A172 (cell line): ENCODE measurements around the gene SETBP1. TPM values are rescaled to one million over a fixed set of nuclear protein-coding genes. Genes with fewer than 3 reads are reported as not detected.

ENCODE experiments used
- DNase-seq: peaks from one replicate; pipeline ENCODE4 v3.0.0-alpha.2; 2015; ENCODE audit warnings: low spot score
- total RNA-seq: library from RNA; depleted of rRNA; stranded (reverse); fragments of >200 nt; shearing (Covaris generic); gene quantifications from 2 replicates; pipeline ENCODE4 v1.2.3, GENCODE V29; 2014

Gene SETBP1
- total RNA-seq, 1 experiment from 2014 or later, result 0.10 TPM

- no peak for DNase-seq
Observed at GRCh38 chr18:44759925-44760342, 79.2 kb downstream of the SETBP1 start.

GRCh38 chr18:44761812-44762211 is 81.1 kb downstream of the SETBP1 start:
- DNase-seq, result no peak

GRCh38 chr18:44763327-44763726 is 82.6 kb downstream of the SETBP1 start:
- no peak for DNase-seq

- DNase-seq, result no peak
Observed at GRCh38 chr18:44764863-44765262, 84.2 kb downstream of the SETBP1 start.

GRCh38 chr18:44765456-44765855 is 84.8 kb downstream of the SETBP1 start:
- no peak for DNase-seq

GRCh38 chr18:44766450-44766849 is 85.8 kb downstream of the SETBP1 start:
- DNase-seq, result no peak

GRCh38 chr18:44767807-44768206 is 87.1 kb downstream of the SETBP1 start:
- DNase-seq, result no peak

GRCh38 chr18:44770641-44771040 is 90.0 kb downstream of the SETBP1 start:
- DNase-seq, result no peak

GRCh38 chr18:44771572-44771955 is 90.9 kb downstream of the SETBP1 start:
- no peak for DNase-seq

GRCh38 chr18:44771956-44772917 is 91.5 kb downstream of the SETBP1 start:
- no peak for DNase-seq

GRCh38 chr18:44773640-44774155 is 93.0 kb downstream of the SETBP1 start:
- no peak for DNase-seq

GRCh38 chr18:44774191-44774590 is 93.5 kb downstream of the SETBP1 start:
- DNase-seq, result no peak

GRCh38 chr18:44777457-44778192 is 96.9 kb downstream of the SETBP1 start:
- DNase-seq, result no peak

- no peak for DNase-seq
Observed at GRCh38 chr18:44778788-44779187, 98.1 kb downstream of the SETBP1 start.

- no peak for DNase-seq
Observed at GRCh38 chr18:44779753-44780292, 99.1 kb downstream of the SETBP1 start.

- DNase-seq, result no peak
Observed at GRCh38 chr18:44781886-44782285, 101.2 kb downstream of the SETBP1 start.

- DNase-seq, result no peak
Observed at GRCh38 chr18:44782617-44783016, 101.9 kb downstream of the SETBP1 start.

GRCh38 chr18:44783371-44783770 is 102.7 kb downstream of the SETBP1 start:
- DNase-seq, result no peak

GRCh38 chr18:44786257-44786656 is 105.6 kb downstream of the SETBP1 start:
- no peak for DNase-seq

- no peak for DNase-seq
Observed at GRCh38 chr18:44786688-44787087, 106.0 kb downstream of the SETBP1 start.

GRCh38 chr18:44788334-44788733 is 107.6 kb downstream of the SETBP1 start:
- no peak for DNase-seq

- no peak for DNase-seq
Observed at GRCh38 chr18:44789710-44790109, 109.0 kb downstream of the SETBP1 start.
